NCI-H510A (cell line): ENCODE measurements around the gene TMEM9B.
"Not testable (repeated sequence)": the region's sequence is repeated elsewhere in the genome, so short reads cannot be mapped to it uniquely, and the experiment has no call there.

Experiments
- DNase-seq: peaks from one replicate; lab custom pipeline; 2025; lab: John Stamatoyannopoulos, UW

The TMEM9B gene

GRCh38 chr11:8971924-8972316, 7.7 kb upstream of the TMEM9B start:
- DNase-seq: no peak

GRCh38 chr11:8971196-8971923, 7.1 kb upstream of the TMEM9B start:
- no peak for DNase-seq

DNA sequence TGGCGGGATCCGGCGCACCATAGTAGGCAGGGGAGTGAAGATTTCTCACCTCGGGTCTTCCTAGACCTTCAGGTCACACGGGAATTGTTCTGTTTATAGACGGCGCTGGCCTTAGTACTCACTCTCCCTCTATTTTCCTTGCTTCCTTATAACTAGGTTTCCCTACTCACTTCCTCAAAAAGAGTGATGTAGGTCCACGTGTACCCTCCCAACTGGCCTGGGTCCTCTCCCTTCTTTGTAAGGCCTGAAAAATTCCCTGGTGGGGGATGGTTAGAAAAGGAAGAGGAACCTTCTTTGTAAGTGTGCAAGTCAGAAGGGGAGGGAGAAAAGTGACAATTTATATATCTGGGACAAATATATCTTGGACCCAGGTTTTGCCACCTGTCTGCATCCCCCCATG, 2.9 kb upstream of the TMEM9B start:
- DNase-seq: no peak

DNA sequence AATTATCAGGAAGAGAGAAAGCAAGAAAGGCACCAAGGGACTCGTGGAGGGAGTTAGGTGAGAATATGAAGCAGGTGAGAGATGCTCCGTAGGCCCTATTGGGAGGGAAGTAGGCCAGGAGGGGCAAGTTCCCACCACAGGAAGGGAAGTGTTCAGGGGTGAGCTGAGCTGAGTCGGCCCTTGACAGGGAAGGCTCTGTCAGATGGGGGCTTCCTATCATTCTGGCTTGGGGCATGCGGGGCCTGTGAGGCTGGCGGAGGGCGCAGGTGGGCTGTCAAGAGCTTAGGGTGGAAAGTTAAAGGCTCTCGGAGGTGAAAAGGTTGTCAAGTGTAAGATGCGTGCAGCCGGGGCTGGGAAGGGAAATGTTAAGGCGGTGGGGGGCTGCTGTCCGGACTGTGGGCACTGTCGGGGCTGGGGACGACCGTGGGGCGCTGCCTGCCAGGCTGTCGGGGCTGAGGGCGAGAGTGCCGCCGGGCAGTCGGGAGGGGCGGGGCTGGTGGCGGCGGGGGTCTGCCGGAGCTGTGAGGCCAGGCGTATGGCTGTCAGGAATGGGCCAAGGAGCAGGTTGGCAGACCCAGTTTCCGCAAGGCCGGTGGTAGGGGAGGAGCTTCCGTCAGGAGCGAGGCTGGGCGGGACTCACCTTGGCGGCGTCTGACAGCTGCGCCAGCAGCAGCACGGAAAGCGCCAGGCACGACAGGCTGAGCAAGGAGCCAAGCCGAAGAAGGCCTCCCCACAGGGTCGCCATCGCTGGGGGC, 496 bp downstream of the TMEM9B start:
- DNase-seq: no peak

- DNase-seq: no peak
These were observed 1.4 kb downstream of the TMEM9B start for GRCh38 chr11:8962841-8963240.

- DNase-seq: no peak
These were observed 2.8 kb downstream of the TMEM9B start for GRCh38 chr11:8961401-8961800.

GRCh38 chr11:8959546-8960166, 4.6 kb downstream of the TMEM9B start:
- DNase-seq: no peak

DNA sequence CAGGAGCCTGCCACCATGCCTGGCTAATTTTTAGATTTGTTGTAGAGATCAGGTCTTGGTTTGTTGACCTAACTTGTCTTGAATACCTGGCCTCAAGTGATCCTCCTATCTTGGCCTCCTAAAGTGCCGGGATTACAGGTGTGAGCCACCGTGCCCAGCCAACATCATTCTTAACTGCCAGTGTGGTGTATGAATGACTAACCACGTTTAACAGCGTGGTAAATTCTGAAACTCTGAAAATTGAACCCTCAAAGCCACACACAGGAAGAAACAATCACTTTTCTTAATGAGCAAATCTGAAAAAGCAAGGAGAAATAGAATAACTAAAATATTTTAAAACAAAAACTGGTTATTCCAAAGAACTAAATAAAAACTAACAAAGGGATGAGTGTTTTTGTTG, 7.4 kb downstream of the TMEM9B start:
- no peak for DNase-seq

DNA sequence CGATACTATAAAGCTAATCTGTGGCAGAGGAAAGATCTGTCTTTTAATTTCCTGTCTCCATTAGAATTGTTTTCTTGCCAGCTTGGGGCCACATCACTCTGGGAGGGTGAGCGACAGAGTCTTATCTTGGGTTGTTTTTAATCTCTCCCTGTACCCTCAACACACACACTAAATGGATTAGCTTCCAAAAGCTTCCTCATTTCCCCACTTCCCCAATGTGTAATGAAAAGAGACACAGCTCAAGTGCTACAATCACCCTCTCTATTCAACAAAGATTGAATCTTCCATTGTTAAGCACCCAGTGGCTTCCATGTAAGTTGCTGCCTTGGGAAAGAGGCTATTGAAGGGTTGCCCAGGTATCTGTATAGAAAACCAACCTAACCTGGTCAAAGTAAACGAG, 15.4 kb downstream of the TMEM9B start:
- DNase-seq: no peak

DNA sequence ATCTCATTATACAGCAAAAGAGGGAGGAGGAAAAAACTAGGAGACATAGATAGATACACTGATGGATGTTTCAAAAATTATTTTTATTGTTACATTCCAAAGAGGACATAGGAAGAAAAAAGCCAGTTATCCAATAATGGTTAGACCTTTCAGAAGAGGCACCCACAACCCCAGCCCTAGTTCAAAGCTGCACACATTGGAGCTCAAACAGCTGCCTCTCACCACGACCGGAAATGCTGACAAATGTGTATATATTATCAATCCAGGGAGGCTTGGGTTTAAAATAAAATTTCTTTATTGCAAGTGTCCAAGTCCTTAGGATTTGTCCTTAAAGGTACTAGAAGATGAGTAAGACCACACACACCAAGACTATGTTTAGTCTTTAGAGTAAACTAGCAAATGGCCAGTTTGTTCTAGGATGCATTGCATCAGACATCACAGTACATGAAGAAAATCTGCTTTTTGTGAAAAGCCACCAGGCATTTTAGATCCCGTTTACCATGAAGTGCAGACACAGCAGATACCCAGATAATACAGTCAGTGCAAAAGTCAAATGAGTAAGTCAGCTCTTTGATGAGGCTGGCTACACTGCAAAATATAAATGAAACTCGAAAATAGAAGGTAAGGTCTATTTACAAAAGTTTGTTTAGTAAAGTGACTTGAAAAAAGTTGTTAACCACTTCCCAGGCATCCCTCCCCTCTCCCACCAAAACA, 16.9 kb downstream of the TMEM9B start:
- no peak for DNase-seq

DNA sequence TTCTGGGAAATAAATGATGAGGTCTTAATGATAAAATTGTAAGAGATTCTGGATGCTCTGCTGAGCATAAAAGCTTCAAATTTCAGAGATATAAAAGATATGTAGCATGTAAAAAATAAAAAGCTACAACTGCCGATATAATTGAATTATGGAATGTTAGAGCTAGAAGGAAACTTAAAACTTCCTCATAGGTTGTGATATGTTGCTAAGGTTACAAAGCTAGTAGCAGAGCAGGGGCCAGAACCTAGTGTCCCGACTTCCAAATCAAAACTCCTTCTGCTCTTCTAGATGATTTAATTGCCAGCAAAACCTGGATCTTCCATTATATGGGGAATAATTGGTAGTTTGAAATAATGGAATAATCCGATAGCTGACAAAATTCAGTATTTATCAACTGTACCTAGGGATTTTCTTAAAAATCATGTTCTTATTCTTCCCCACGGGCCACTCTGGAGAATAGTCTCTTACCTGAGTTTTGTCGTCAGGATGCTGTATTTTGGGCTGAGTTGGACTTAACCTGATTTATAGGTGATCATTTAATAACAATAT, 21.6 kb downstream of the TMEM9B start, which contains the start of gene ASCL3:
TSS of gene ASCL3 (minus strand) at position 499 of the 549 bp plus-strand sequence. CDS start 4,855 bp downstream, outside the sequence.
- no peak for DNase-seq

GRCh38 chr11:8941341-8942103, 22.7 kb downstream of the TMEM9B start:
- DNase-seq: no peak

DNA sequence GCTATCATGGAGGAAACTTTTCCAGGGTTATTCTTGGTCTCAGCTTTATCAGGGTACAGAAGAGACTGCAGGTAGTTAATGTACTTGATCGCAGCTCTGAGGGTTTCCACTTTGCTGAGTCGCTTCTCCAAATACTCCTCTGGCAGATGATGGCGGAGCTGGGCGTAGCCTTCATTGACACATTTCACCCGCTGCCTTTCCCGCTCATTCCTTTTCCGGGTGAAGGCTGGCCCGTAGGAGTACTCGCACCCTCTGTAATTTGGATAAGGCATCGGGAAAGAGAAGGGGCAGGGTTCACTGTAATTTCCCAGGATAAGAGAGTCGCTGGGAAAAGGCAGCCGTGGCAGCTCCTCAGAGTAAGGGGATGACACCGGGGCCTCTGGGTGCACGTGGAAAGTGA, 26.6 kb downstream of the TMEM9B start:
- DNase-seq: no peak

DNA sequence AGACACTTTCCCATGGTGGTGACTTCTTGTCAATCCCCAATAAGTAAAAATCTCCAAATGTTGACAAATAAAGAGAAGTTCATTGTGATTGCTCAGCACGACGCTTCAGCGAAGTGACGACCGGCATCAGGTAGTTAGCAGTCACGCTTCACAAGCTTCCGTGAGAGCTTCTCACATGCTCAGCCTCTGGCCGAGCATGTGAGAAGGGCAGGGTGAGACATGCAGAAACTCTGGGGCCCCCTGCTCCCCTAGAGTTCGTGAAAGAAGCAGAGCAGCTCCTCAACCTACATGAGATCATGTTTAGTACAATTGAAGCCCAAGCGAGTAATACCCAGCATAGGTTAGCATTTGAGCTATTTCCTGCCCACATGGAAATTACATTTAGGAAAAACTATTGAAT, 27.1 kb downstream of the TMEM9B start:
- DNase-seq: no peak

- DNase-seq: not testable (repeated sequence)
These were observed 28.5 kb downstream of the TMEM9B start for GRCh38 chr11:8935789-8936188.

GRCh38 chr11:8934742-8935488, 29.3 kb downstream of the TMEM9B start:
- DNase-seq: no peak

GRCh38 chr11:8933931-8934330, 30.3 kb downstream of the TMEM9B start:
- no peak for DNase-seq

- DNase-seq: no peak
These were observed 31.6 kb downstream of the TMEM9B start, which contains the start of gene C11orf16 for GRCh38 chr11:8932564-8933180. TSS of gene C11orf16 (minus strand) at chr11:8932947. CDS start at chr11:8932308, 639 bp downstream.

DNA sequence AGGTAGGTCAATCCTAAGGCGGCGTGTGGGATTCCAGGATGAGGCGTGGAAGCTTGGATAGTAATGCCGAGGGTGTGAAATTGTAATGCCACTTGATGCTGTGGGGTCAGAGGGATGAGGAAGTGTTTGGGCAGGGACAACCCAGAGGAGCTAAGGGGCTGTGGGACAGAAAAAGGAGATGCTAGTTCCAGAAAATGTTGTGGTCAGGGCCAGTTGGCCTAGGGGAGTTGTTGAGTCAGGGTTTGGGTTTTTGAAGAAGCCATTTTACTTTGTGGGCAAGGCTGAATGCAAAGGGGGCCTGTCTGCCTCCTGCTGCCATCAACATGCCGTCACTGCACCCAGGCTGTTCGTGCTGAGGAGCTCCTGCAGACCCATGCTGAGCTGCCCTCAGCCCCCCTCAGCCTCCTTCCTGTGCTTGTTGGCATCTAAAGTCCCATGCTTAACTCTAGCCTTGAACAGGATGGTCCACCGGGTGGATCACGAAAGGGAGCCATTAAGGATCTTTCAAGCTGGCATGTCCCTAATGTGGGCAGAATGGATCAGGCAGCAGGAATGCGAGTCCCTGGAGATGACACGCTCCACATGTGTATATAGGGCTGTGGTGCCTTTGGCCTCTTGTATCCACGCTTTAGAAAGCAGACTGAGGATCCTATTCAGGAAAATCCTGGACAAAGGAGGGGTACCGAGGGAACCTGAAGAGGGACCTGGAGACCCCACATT, 33.6 kb downstream of the TMEM9B start:
- DNase-seq: no peak
